Skin of body (tissue), 2 donors: ENCODE data around the gene ANKRD13D. TPM values are rescaled to one million over a fixed set of nuclear protein-coding genes. Genes with fewer than 3 reads are reported as not detected.
A peak's percentile ranks its signal among the peaks of the same experiment; 100 is the strongest.

ENCODE experiments used
- DNase-seq: peaks from one replicate; lab custom pipeline; 2025; lab: John Stamatoyannopoulos, UW
- total RNA-seq: library from RNA; depleted of rRNA; stranded (reverse); fragments of >200 nt; gene quantifications from one replicate; pipeline ENCODE4 v1.2.3, GENCODE V29; 2014

Gene ANKRD13D
- total RNA-seq, 1 donor from 2014 or later, result 33.0 TPM

- no peak for DNase-seq
These were observed 3.3 kb upstream of the ANKRD13D start for GRCh38 chr11:67285541-67286498.

GRCh38 chr11:67286621-67287333 is 2.3 kb upstream of the ANKRD13D start:
- no peak for DNase-seq

GRCh38 chr11:67287355-67288197 is 1.5 kb upstream of the ANKRD13D start:
- no peak for DNase-seq

- peak; percentile 74 for DNase-seq
These were observed 978 bp upstream of the ANKRD13D start for GRCh38 chr11:67288198-67288451.

- DNase-seq, result peak; percentile 80
These were observed 464 bp upstream of the ANKRD13D start for GRCh38 chr11:67288452-67289225.

- no peak for DNase-seq
These were observed 762 bp downstream of the ANKRD13D start for GRCh38 chr11:67289651-67290479.

- no peak for DNase-seq
These were observed 1.7 kb downstream of the ANKRD13D start for GRCh38 chr11:67290801-67291200.

GRCh38 chr11:67291481-67292381 is 2.6 kb downstream of the ANKRD13D start:
- no peak for DNase-seq

- DNase-seq, result no peak
These were observed 3.6 kb downstream of the ANKRD13D start for GRCh38 chr11:67292671-67293070.

GRCh38 chr11:67293090-67293489 is 4.0 kb downstream of the ANKRD13D start:
- DNase-seq, result no peak

- DNase-seq, result no peak
These were observed 6.7 kb downstream of the ANKRD13D start for GRCh38 chr11:67295846-67296245.

GRCh38 chr11:67298786-67299185 is 9.7 kb downstream of the ANKRD13D start:
- no peak for DNase-seq

- DNase-seq, result no peak
These were observed 10.5 kb downstream of the ANKRD13D start for GRCh38 chr11:67299471-67300191.

- no peak for DNase-seq
These were observed 11.2 kb downstream of the ANKRD13D start for GRCh38 chr11:67300256-67300755.

GRCh38 chr11:67300756-67301312 is 11.7 kb downstream of the ANKRD13D start:
- DNase-seq, result no peak

GRCh38 chr11:67301313-67301921 is 12.3 kb downstream of the ANKRD13D start:
- no peak for DNase-seq

- peak; percentile 57 for DNase-seq
These were observed 12.9 kb downstream of the ANKRD13D start for GRCh38 chr11:67301951-67302516.
